ENCODE data around the gene BSN. TPM values are rescaled to one million over a fixed set of nuclear protein-coding genes. Genes with fewer than 3 reads are reported as not detected.

The BSN gene
- total RNA-seq, 5 donors from 2014 or later (not counting 1 experiment from before 2014, with no cell fraction given), result 0.08 to 0.44 (median 0.32) TPM

GRCh38 chr3:49534581-49535441, 19.5 kb upstream of the BSN start:
- peaks cover 0 to 4% of the 10 kb centered on the region in 2 experiments for H3K4me1 ChIP-seq (ENCODE audit: control insufficient read depth in 1 of 2, extremely low read depth in 1 of 2, insufficient read depth in 2 of 2, low read length in 2 of 2)

GRCh38 chr3:49535971-49536874, 18.1 kb upstream of the BSN start:
- no peak for DNase-seq
- no peak for ATAC-seq (replicated peaks in 1 of 4)
- Mint-ChIP-seq H3K27ac (no peak overlapping the region), H3K9me3 (no peaks in the 10 kb centered on the region), H3K4me1 (peaks cover 3 to 8% (median 5%) of the 10 kb centered on the region in 3 donors), H3K27me3 (no peaks in the 10 kb centered on the region), H3K36me3 (peaks cover 12% of the 10 kb centered on the region), H3K4me3 (no peak overlapping the region)
- peaks cover 0 to 2% of the 10 kb centered on the region in 2 experiments for H3K27me3 ChIP-seq (replicated peaks in 1 of 2; ENCODE audit: control insufficient read depth in 2 of 2, extremely low read depth in 1 of 2, insufficient read depth in 2 of 2, low read length in 1 of 2)
- ChIA-PET POLR2A (no interaction called here), CTCF (interaction anchor here (0.6 to 2.1 kb wide), 4 partner anchors 135 to 469 kb away, joined by 3 to 14 read pairs (median 9); no protein-coding TSS in a partner anchor)
- peaks cover 0 to 12% of the 10 kb centered on the region in 2 experiments for H3K4me1 ChIP-seq (ENCODE audit: control insufficient read depth in 1 of 2, extremely low read depth in 1 of 2, insufficient read depth in 2 of 2, low read length in 2 of 2)
- peaks cover 16 to 23% of the 10 kb centered on the region in 2 donors for H3K36me3 ChIP-seq (ENCODE audit: control insufficient read depth in 2 of 2, extremely low read depth in 1 of 2, insufficient read depth in 1 of 2, low read length in 1 of 2)
- no peak overlapping the region for H3K4me3 ChIP-seq (ENCODE audit: control insufficient read depth in 1 of 2, extremely low read depth in 1 of 2, low read length in 1 of 2)
- no peak overlapping the region for H3K27ac ChIP-seq (ENCODE audit: low read length)
- 96% methylated on average over 3 of the region's 7 CpGs for whole genome bisulfite sequencing (ENCODE audit: insufficient coverage)
- no peaks in the 10 kb centered on the region for H3K9me3 ChIP-seq

More at GRCh38 chr3:49534581-49535441, 19.5 kb upstream of the BSN start:
- Mint-ChIP-seq H3K4me3 (no peak overlapping the region), H3K27me3 (no peaks in the 10 kb centered on the region), H3K27ac (no peak overlapping the region), H3K4me1 (peaks cover 0 to 2% (median 0%) of the 10 kb centered on the region in 3 donors), H3K9me3 (no peaks in the 10 kb centered on the region), H3K36me3 (peaks cover 22% of the 10 kb centered on the region)
- Histone ChIP-seq H3K4me3 (ENCODE audit: control insufficient read depth in 1 of 2, extremely low read depth in 1 of 2, low read length in 1 of 2) (no peak overlapping the region), H3K27ac (ENCODE audit: low read length) (no peak overlapping the region), H3K27me3 (replicated peaks in 1 of 2; ENCODE audit: control insufficient read depth in 2 of 2, extremely low read depth in 1 of 2, insufficient read depth in 2 of 2, low read length in 1 of 2) (no peaks in the 10 kb centered on the region), H3K36me3 (ENCODE audit: control insufficient read depth in 2 of 2, extremely low read depth in 1 of 2, insufficient read depth in 1 of 2, low read length in 1 of 2) (peaks cover 18 to 32% of the 10 kb centered on the region in 2 donors), H3K9me3 (no peaks in the 10 kb centered on the region)
- WGBS (ENCODE audit: insufficient coverage), result 92% methylated on average over 10 of the region's 14 CpGs
- ChIA-PET CTCF (interaction anchor here in 1 of 2 donors (0.6 kb wide), 2 partner anchors 386 to 387 kb away, joined by 3 to 8 read pairs; no protein-coding TSS in a partner anchor), POLR2A (no interaction called here)
- DNase-seq (no peak), ATAC-seq (replicated peaks in 1 of 4) (no peak)

DNA sequence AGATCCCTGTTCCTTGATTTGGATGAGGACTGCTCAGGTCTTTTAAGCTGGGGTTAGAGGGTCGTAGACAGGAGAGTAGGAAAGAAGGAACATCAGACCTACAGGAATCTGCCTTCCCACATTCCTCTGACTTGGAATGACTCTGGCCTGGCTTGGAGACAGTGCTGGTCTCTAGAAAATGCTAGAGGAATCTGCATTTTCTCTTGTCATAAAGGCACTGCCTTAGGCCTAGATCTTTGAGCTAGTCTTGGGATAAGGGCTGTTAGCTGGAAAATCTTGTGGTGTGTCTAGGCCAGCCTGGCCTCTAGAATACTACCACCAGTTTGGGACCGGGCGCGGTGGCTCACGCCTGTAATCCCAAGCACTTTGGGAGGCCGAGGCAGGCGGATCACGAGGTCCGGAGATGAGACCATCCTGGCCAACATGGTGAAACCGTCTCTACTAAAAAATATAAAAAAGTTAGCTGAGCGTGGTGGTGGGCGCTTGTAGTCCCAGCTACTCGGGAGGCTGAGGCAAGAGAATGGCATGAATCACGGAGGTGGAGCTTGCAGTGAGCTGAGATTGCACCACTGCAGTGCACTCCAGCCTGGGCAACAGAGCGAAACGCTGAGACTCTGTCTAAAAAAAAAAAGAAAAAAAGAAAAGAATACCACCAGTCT, 17.3 kb upstream of the BSN start:
- H3K27me3 Mint-ChIP-seq, result no peaks in the 10 kb centered on the region
- no peaks in the 10 kb centered on the region for H3K9me3 Mint-ChIP-seq
- H3K27ac Mint-ChIP-seq, result no peak overlapping the region
- H3K9me3 ChIP-seq, result no peaks in the 10 kb centered on the region
- peaks cover 4% of the 10 kb centered on the region for H3K36me3 Mint-ChIP-seq
- WGBS (ENCODE audit: insufficient coverage), result 94% methylated on average over 13 of the region's 16 CpGs
- no peak overlapping the region for H3K27ac ChIP-seq (ENCODE audit: low read length)
- no peak for ATAC-seq (replicated peaks in 1 of 4)
- peaks cover 0 to 12% of the 10 kb centered on the region in 2 experiments for H3K4me1 ChIP-seq (ENCODE audit: control insufficient read depth in 1 of 2, extremely low read depth in 1 of 2, insufficient read depth in 2 of 2, low read length in 2 of 2)
- no peak overlapping the region for H3K4me3 ChIP-seq (ENCODE audit: control insufficient read depth in 1 of 2, extremely low read depth in 1 of 2, low read length in 1 of 2)
- POLR2A ChIA-PET, result interaction anchor here in 1 of 2 donors (0.6 kb wide), 1 partner anchor 176 kb away, joined by 3 read pairs; no protein-coding TSS in a partner anchor
- DNase-seq, result no peak
- H3K4me3 Mint-ChIP-seq, result no peak overlapping the region
- H3K27me3 ChIP-seq (replicated peaks in 1 of 2; ENCODE audit: control insufficient read depth in 2 of 2, extremely low read depth in 1 of 2, insufficient read depth in 2 of 2, low read length in 1 of 2), result peaks cover 0 to 2% of the 10 kb centered on the region in 2 experiments
- peaks cover 3 to 8% (median 5%) of the 10 kb centered on the region in 3 donors for H3K4me1 Mint-ChIP-seq
- CTCF ChIA-PET, result interaction anchor here (0.5 to 2.1 kb wide), 5 partner anchors 9 to 468 kb away, joined by 3 to 14 read pairs (median 6); no protein-coding TSS in a partner anchor
- H3K36me3 ChIP-seq (ENCODE audit: control insufficient read depth in 2 of 2, extremely low read depth in 1 of 2, insufficient read depth in 1 of 2, low read length in 1 of 2), result peaks cover 9 to 15% of the 10 kb centered on the region in 2 donors

GRCh38 chr3:49539659-49540560, 14.4 kb upstream of the BSN start:
- peak; percentile 62 to 96 (median 87) for DNase-seq
- H3K4me1 ChIP-seq (ENCODE audit: control insufficient read depth in 1 of 2, extremely low read depth in 1 of 2, insufficient read depth in 2 of 2, low read length in 2 of 2), result peaks cover 0 to 12% of the 10 kb centered on the region in 2 experiments
- H3K27me3 Mint-ChIP-seq, result peaks cover 2 to 8% of the 10 kb centered on the region in 2 donors
- peak overlapping the region; percentile 74 to 78 (median 76) for H3K4me3 Mint-ChIP-seq
- peaks cover 0 to 5% of the 10 kb centered on the region in 2 experiments for H3K27me3 ChIP-seq (replicated peaks in 1 of 2; ENCODE audit: control insufficient read depth in 2 of 2, extremely low read depth in 1 of 2, insufficient read depth in 2 of 2, low read length in 1 of 2)
- H3K9me3 Mint-ChIP-seq, result no peaks in the 10 kb centered on the region
- peak; percentile 91 to 97 (median 94) for ATAC-seq (replicated peaks in 1 of 4)
- peaks cover 3 to 8% (median 5%) of the 10 kb centered on the region in 3 donors for H3K4me1 Mint-ChIP-seq
- POLR2A ChIA-PET, result interaction anchor here in 1 of 2 donors (1.3 kb wide), 1 partner anchor 133 kb away, joined by 3 read pairs; no protein-coding TSS in a partner anchor
- H3K36me3 ChIP-seq (ENCODE audit: control insufficient read depth in 2 of 2, extremely low read depth in 1 of 2, insufficient read depth in 1 of 2, low read length in 1 of 2), result no peaks in the 10 kb centered on the region
- no peak overlapping the region for H3K27ac ChIP-seq (ENCODE audit: low read length)
- no peaks in the 10 kb centered on the region for H3K9me3 ChIP-seq
- under 1% methylated on average over 60 of the region's 63 CpGs for WGBS (ENCODE audit: insufficient coverage)
- peak overlapping the region; percentile 53 to 68 for H3K4me3 ChIP-seq (ENCODE audit: control insufficient read depth in 1 of 2, extremely low read depth in 1 of 2, low read length in 1 of 2)
- peak overlapping the region; percentile 46 to 73 for H3K27ac Mint-ChIP-seq
- no peaks in the 10 kb centered on the region for H3K36me3 Mint-ChIP-seq
- CTCF ChIA-PET, result interaction anchor here (0.5 to 2.9 kb wide), 18 partner anchors 9 to 701 kb away, joined by 3 to 66 read pairs (median 4); partner anchors contain the start of genes BSN (in 1 of the 2), GMPPB (in 1 of the 2) and MON1A (in 1 of the 2)

DNA sequence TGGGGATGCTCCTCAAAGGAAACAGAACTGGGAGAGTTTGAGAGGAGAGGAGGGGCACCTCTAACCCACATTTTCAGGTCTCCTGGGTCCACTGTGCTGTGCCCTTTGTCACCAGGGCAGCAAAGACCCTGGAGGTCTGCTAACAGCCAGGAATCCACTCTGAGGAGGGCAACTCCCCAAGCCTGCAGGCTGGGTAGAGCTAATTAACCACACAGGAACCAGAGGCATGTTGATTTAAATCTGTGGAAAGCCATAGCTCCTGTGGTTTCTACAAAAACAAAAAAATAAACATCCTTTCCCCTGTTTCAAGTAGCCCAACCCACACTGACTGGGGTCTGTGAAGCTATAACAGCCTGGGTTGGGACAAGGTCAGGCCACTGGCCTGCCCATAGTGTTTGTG, 2.2 kb upstream of the BSN start:
- ChIA-PET POLR2A (no interaction called here), CTCF (no interaction called here)
- Mint-ChIP-seq H3K36me3 (no peaks in the 10 kb centered on the region), H3K27me3 (peaks cover 25 to 55% of the 10 kb centered on the region in 2 donors), H3K27ac (no peak overlapping the region), H3K9me3 (no peaks in the 10 kb centered on the region), H3K4me3 (peak overlapping the region in 1 of 3 donors; percentile 6), H3K4me1 (peaks cover 17 to 29% (median 18%) of the 10 kb centered on the region in 3 donors)
- peaks cover 13 to 68% of the 10 kb centered on the region in 2 experiments for H3K27me3 ChIP-seq (replicated peaks in 1 of 2; ENCODE audit: control insufficient read depth in 2 of 2, extremely low read depth in 1 of 2, insufficient read depth in 2 of 2, low read length in 1 of 2)
- DNase-seq (no peak), ATAC-seq (replicated peaks in 1 of 4) (no peak)
- peaks cover 9 to 26% of the 10 kb centered on the region in 2 experiments for H3K4me1 ChIP-seq (ENCODE audit: control insufficient read depth in 1 of 2, extremely low read depth in 1 of 2, insufficient read depth in 2 of 2, low read length in 2 of 2)
- no peak overlapping the region for H3K27ac ChIP-seq (ENCODE audit: low read length)
- H3K36me3 ChIP-seq (ENCODE audit: control insufficient read depth in 2 of 2, extremely low read depth in 1 of 2, insufficient read depth in 1 of 2, low read length in 1 of 2), result no peaks in the 10 kb centered on the region
- H3K9me3 ChIP-seq, result no peaks in the 10 kb centered on the region
- no peak overlapping the region for H3K4me3 ChIP-seq (ENCODE audit: control insufficient read depth in 1 of 2, extremely low read depth in 1 of 2, low read length in 1 of 2)

Data from T-cell (primary cell).